GM21447 (cell line): Measurements from ENCODE around the gene SIAE.
"Not testable (repeated sequence)": the region's sequence is repeated elsewhere in the genome, so short reads cannot be mapped to it uniquely, and the experiment has no call there.

Experiments used
- ATAC-seq: cut with Tn5 transposase; IDR thresholded peaks from one replicate; pipeline ENCODE4 v1.9.1; 2021; ENCODE audit not compliant: unreplicated experiment

The SIAE gene

GRCh38 chr11:124625504-124626168 lies 47.9 kb downstream of the SIAE start:
- no peak for ATAC-seq

GRCh38 chr11:124623861-124624525 lies 49.5 kb downstream of the SIAE start:
- ATAC-seq = no peak

- peak; percentile 98 for ATAC-seq
Measured at GRCh38 chr11:124622531-124623451, 50.7 kb downstream of the SIAE start, which contains the start of gene TBRG1. TSS of gene TBRG1 (plus strand) at chr11:124622864. CDS start at chr11:124623084, 220 bp downstream.

GRCh38 chr11:124618863-124619262 lies 54.7 kb downstream of the SIAE start:
- ATAC-seq = no peak

- ATAC-seq = no peak
Measured at GRCh38 chr11:124612567-124613246, 60.8 kb downstream of the SIAE start.

GRCh38 chr11:124612045-124612444 lies 61.5 kb downstream of the SIAE start:
- no peak for ATAC-seq

GRCh38 chr11:124611064-124611463 lies 62.5 kb downstream of the SIAE start, which contains the start of gene PANX3:
TSS of gene PANX3 (plus strand) at chr11:124611428. CDS start at chr11:124611557, 129 bp downstream.
- ATAC-seq = no peak

- no peak for ATAC-seq
Measured at GRCh38 chr11:124610295-124610694, 63.2 kb downstream of the SIAE start.

GRCh38 chr11:124608147-124608546 lies 65.4 kb downstream of the SIAE start:
- ATAC-seq = no peak

- no peak for ATAC-seq
Measured at GRCh38 chr11:124605719-124606118, 67.8 kb downstream of the SIAE start.

- not testable (repeated sequence) for ATAC-seq
Measured at GRCh38 chr11:124602723-124603122, 70.8 kb downstream of the SIAE start.

- no peak for ATAC-seq
Measured at GRCh38 chr11:124602193-124602592, 71.3 kb downstream of the SIAE start.

- no peak for ATAC-seq
Measured at GRCh38 chr11:124600621-124601320, 72.8 kb downstream of the SIAE start.

- no peak for ATAC-seq
Measured at GRCh38 chr11:124597626-124598025, 75.9 kb downstream of the SIAE start.

- ATAC-seq = no peak
Measured at GRCh38 chr11:124595302-124595701, 78.2 kb downstream of the SIAE start.

GRCh38 chr11:124592627-124593026 lies 80.9 kb downstream of the SIAE start:
- ATAC-seq = no peak

GRCh38 chr11:124591430-124591829 lies 82.1 kb downstream of the SIAE start:
- no peak for ATAC-seq

GRCh38 chr11:124586238-124586860 lies 87.2 kb downstream of the SIAE start:
- peak; percentile 76 for ATAC-seq

GRCh38 chr11:124584681-124585372 lies 88.7 kb downstream of the SIAE start:
- no peak for ATAC-seq
